Panc1 (cell line): Measurements from ENCODE around the gene PHYH.

Experiments
- CTCF ChIP-seq: fragments of 450-650 bp; IDR thresholded peaks from 2 replicates; pipeline ENCODE4 v1.5.1; 2017; ENCODE audit warnings: mild to moderate bottlenecking
- POLR2AphosphoS5 ChIP-seq: IDR thresholded peaks from 2 replicates; pipeline ENCODE4 v1.6.1; 2012; ENCODE audit warnings: mild to moderate bottlenecking, low read depth, low read length, moderate library complexity
- REST ChIP-seq, 2 experiments: IDR thresholded peaks; 2 replicates each; pipeline ENCODE4 v1.6.1; 2011 to 2012; ENCODE audit warnings: low read depth in 2 of 2, control low read depth in 1 of 2, low read length in 1 of 2, mild to moderate bottlenecking in 1 of 2, moderate library complexity in 1 of 2; ENCODE audit not compliant: insufficient read depth in 1 of 2
- SIN3A ChIP-seq: IDR thresholded peaks from 2 replicates; pipeline ENCODE4 v1.6.1; 2012; ENCODE audit warnings: low read depth, mild to moderate bottlenecking, low read length, moderate library complexity, borderline replicate concordance; ENCODE audit not compliant: insufficient read depth
- TCF7L2 ChIP-seq: IDR thresholded peaks from 2 replicates; pipeline ENCODE4 v1.6.1; 2011; ENCODE audit warnings: mild to moderate bottlenecking, low read depth, low read length, inconsistent platforms

GRCh38 chr10:13306103-13306502, 6.2 kb upstream of the PHYH start:
- TF ChIP-seq CTCF (no peak), POLR2AphosphoS5 (no peak), REST (IDR thresholded peaks at IDR 0.05; ENCODE audit: insufficient read depth in 1 of 2, low read depth in 2 of 2, low read length in 1 of 2) (no peak), SIN3A (no peak), TCF7L2 (no peak)
